ENCODE results near the gene C1orf198. TPM values are rescaled to one million over a fixed set of nuclear protein-coding genes. Genes with fewer than 3 reads are reported as not detected.

The C1orf198 gene
- total RNA-seq, 1 donor from 2014 or later, result 48.5 TPM

- no peak overlapping the region for H3K4me3 Mint-ChIP-seq
- Histone ChIP-seq H3K4me1 (peaks cover 6% of the 10 kb centered on the region), H4K20me1 (ENCODE audit: low read depth) (no peaks in the 10 kb centered on the region), H3K36me3 (no peaks in the 10 kb centered on the region), H3K9me3 (ENCODE audit: low read depth) (no peaks in the 10 kb centered on the region), H3K9ac (no peak overlapping the region), H3K4me3 (no peak overlapping the region), H3K79me2 (ENCODE audit: low read depth) (no peaks in the 10 kb centered on the region), H3F3A (ENCODE audit: low read depth) (no peaks in the 10 kb centered on the region), H2AFZ (replicated peaks) (no peak overlapping the region), H3K4me2 (no peak overlapping the region), H3K27ac (no peak overlapping the region), H3K27me3 (no peaks in the 10 kb centered on the region)
- H3K9me3 Mint-ChIP-seq, result peaks cover 15% of the 10 kb centered on the region
- TF ChIP-seq CTCF (IDR thresholded peaks at IDR 0.05) (no peak), EZH2phosphoT487 (IDR thresholded peaks at IDR 0.05) (no peak), EZH2 (IDR thresholded peaks at IDR 0.05) (no peak)
- H3K27me3 Mint-ChIP-seq (ENCODE audit: insufficient read depth, low read depth), result peaks cover 23% of the 10 kb centered on the region
- peaks cover 21% of the 10 kb centered on the region for H3K4me1 Mint-ChIP-seq
- no peak for DNase-seq (ENCODE audit: low spot score)
- no peak overlapping the region for H3K27ac Mint-ChIP-seq
- H3K36me3 Mint-ChIP-seq, result no peaks in the 10 kb centered on the region
Observed at GRCh38 chr1:230884646-230885045, 16.3 kb upstream of the C1orf198 start.

- Histone ChIP-seq H3K4me3 (no peak overlapping the region), H3K4me2 (no peak overlapping the region), H2AFZ (replicated peaks) (no peak overlapping the region), H3K4me1 (peaks cover 11% of the 10 kb centered on the region), H3K36me3 (no peaks in the 10 kb centered on the region), H3K9me3 (ENCODE audit: low read depth) (no peaks in the 10 kb centered on the region), H3K27me3 (no peaks in the 10 kb centered on the region), H3K9ac (no peak overlapping the region), H3F3A (ENCODE audit: low read depth) (no peaks in the 10 kb centered on the region), H3K27ac (no peak overlapping the region), H4K20me1 (ENCODE audit: low read depth) (no peaks in the 10 kb centered on the region), H3K79me2 (ENCODE audit: low read depth) (no peaks in the 10 kb centered on the region)
- TF ChIP-seq EZH2 (IDR thresholded peaks at IDR 0.05) (no peak), CTCF (IDR thresholded peaks at IDR 0.05) (no peak), EZH2phosphoT487 (IDR thresholded peaks at IDR 0.05) (no peak)
- Mint-ChIP-seq H3K36me3 (no peaks in the 10 kb centered on the region), H3K4me3 (no peak overlapping the region), H3K4me1 (peaks cover 26% of the 10 kb centered on the region), H3K27me3 (ENCODE audit: insufficient read depth, low read depth) (peaks cover 22% of the 10 kb centered on the region), H3K9me3 (peaks cover 15% of the 10 kb centered on the region), H3K27ac (no peak overlapping the region)
- no peak for DNase-seq (ENCODE audit: low spot score)
Observed at GRCh38 chr1:230883967-230884366, 15.6 kb upstream of the C1orf198 start.

GRCh38 chr1:230879778-230880177 lies 11.5 kb upstream of the C1orf198 start:
- Mint-ChIP-seq H3K36me3 (peaks cover 6% of the 10 kb centered on the region), H3K27me3 (ENCODE audit: insufficient read depth, low read depth) (peaks cover 24% of the 10 kb centered on the region), H3K4me1 (peaks cover 39% of the 10 kb centered on the region), H3K9me3 (peaks cover 8% of the 10 kb centered on the region), H3K27ac (no peak overlapping the region), H3K4me3 (no peak overlapping the region)
- Histone ChIP-seq H3K4me1 (peaks cover 22% of the 10 kb centered on the region), H4K20me1 (ENCODE audit: low read depth) (no peaks in the 10 kb centered on the region), H3K4me3 (no peak overlapping the region), H3K4me2 (no peak overlapping the region), H3F3A (ENCODE audit: low read depth) (no peaks in the 10 kb centered on the region), H3K79me2 (ENCODE audit: low read depth) (no peaks in the 10 kb centered on the region), H3K36me3 (no peaks in the 10 kb centered on the region), H2AFZ (replicated peaks) (peak overlapping the region; percentile 42), H3K9ac (no peak overlapping the region), H3K9me3 (ENCODE audit: low read depth) (no peaks in the 10 kb centered on the region), H3K27ac (no peak overlapping the region), H3K27me3 (no peaks in the 10 kb centered on the region)
- no peak for DNase-seq (ENCODE audit: low spot score)
- TF ChIP-seq EZH2 (IDR thresholded peaks at IDR 0.05), result no peak
- TF ChIP-seq EZH2phosphoT487 (IDR thresholded peaks at IDR 0.05), result no peak
- TF ChIP-seq CTCF (IDR thresholded peaks at IDR 0.05), result no peak

Measured in neural progenitor cell (in vitro differentiated cells).